Skin of body (tissue), 2 donors: ENCODE results near the gene SNCB. TPM values are rescaled to one million over a fixed set of nuclear protein-coding genes. Genes with fewer than 3 reads are reported as not detected.

Experiments used
- DNase-seq: peaks from one replicate; lab custom pipeline; 2025; lab: John Stamatoyannopoulos, UW
- total RNA-seq: library from RNA; depleted of rRNA; stranded (reverse); fragments of >200 nt; gene quantifications from one replicate; pipeline ENCODE4 v1.2.3, GENCODE V29; 2014

The SNCB gene
- total RNA-seq, 1 donor from 2014 or later = 0.39 TPM

DNA sequence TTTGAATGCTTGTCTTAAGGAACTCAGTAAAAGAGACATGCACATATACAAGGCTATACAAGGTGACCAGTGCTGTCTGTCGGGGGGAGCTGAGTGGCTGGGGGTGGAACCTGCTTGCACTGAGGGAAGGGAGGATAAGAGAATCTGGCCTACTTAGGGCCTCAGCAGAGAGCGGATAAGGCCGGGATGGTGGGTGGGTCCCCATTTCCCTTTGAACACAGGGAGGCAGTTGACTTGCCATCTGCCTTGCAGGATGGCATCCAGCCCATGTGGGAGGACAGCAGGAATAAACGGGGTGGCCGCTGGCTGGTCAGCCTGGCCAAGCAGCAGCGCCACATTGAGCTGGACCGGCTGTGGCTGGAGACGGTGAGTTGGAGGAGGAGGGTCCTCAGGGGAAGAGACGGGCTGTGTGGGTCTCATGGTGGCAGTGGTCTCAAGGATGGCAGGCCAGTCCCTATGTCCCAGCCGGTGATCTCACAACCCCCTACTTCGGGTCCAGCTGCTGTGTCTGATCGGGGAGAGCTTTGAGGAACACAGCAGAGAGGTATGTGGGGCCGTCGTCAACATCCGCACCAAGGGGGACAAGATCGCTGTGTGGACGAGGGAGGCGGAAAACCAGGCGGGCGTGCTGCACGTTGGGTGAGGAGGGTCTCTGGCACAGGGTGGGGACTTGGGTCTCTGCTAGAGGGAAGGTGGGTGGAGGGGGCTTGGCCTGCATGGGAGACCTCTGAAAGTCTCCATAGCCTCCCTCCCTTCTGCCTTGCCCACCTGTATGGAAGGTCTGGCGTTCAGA lies 14.7 kb upstream of the SNCB start:
- DNase-seq = no peak

DNA sequence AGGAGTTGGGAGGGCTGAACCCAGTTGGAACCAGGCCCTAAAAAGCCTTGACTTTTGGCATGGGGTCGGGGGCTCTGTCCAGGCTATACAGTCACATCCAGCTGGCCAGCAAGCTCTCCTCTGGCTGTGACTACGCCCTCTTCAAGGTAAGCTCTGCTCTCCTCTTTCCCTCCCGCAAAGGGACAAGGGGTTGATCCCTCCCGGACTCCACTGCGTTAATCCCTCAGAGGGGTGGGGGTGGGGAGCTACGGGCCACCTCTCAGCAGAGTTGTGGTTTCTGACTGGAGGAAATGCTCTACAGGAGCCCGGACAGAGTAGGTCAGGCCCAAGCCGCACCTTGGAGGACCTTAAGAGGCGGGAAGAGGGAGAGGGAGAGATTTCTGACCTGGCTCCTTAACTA lies 14.0 kb upstream of the SNCB start:
- no peak for DNase-seq

DNA sequence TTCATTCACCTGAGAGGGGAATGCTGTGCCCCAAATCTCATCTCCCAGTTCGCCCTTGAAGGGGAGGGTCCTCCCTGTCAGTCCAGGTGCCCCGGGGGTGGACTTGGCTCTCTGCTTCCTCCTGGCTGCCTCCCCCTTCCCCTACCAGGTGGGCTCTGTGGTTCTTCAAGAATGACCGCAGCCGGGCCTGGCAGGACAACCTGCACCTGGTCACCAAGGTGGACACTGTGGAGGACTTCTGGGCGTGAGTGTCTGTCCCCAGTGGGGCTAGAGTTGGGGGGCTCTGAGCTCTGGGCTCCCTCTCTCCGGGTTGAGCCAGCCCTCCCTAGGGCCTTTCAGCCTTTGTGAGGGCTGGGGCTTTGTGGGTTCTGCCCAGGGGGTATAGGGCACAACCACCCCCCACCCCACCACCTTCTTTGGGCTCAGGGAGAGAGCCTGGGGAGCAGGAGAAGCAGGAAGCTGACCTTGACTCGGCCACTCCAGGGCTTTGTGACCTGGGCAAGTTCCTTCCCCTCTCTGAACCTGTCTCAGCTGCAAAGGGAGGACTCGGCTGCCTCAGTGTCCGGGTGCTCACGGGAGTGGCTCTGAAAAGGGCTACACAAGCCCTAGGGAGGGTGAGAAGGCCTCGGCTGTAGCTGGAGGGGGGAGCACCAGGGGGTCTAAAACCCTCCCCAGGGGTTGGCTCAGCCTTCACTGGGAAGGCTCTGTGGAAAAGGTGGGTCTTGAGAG lies 13.3 kb upstream of the SNCB start:
- no peak for DNase-seq

DNA sequence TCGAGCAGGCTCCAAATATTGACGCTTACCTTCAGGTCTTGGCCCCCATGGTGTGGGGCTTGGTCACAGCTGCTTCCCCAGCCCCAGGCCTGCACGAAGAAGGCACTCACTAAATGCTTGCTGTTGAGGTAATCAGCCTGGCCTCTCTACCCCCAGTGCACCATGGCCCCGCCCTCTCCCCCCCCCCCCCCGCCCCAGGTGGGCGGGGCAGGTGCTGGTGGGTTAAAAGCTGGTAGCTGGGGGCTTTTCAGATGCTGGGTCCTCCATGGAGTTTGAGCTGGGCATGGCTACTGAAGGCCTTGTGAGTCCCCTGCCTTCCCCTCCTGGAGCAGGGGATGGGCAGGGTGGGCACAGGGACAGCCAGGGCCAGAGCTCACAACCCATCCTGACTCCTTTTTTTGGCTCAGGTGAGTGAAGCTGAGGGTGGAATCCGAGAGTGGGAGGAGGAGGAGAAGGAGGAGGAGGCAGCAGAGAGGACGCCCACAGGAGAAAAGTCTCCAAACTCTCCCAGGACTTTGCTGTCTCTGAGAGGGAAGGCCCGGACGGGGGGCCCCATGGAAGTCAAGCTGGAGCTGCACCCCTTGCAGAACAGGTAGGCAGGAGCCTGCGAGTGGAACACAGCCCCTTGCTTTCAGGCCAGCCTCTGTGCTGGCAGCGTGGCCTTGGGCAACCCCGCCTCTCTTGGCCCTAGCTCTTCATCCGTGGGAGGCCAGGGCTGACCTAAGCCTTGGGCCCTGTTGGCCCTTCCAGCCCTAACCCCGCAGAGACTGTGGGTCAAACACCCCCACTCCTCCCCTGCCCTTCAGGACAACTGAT lies 12.5 kb upstream of the SNCB start:
- DNase-seq = no peak

DNA sequence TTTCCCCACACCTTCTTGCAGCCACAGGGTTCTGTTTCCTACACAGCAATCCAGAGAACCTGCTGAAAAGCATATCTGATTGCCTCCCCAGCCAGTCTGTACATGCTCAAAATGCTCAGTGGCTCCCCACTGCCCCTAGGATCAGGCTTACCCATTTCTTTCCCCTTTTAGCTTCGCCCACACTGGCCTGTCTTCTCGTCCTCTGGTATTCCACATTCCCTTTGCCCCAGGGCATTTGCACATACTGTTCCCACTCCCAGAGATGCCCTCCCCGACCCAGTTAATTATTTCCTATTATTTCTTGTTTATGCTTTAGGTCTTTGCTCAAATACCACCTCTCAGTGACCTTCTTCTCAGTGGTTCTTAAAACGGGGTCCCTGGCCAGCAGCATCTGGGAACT lies 10.3 kb upstream of the SNCB start:
- DNase-seq = no peak

DNA sequence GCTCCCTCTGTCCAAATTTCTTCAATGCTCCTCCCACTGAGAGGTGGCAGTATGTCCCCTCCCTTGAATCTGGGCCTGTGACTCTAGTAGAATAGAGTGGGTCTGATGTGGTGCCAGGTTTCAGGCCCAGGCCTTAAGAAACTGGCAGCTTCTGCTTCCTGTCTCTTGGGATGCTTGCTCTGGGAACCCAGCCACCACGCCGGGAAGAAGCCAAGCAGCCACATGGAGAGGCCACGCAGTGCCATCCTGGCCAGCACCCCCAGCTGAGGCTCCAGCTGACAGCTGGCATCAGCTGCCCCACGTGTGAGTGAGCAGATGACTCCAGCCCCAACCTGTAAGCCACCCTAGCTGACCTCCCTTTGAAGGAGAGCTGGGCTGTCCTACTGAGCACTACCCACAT lies 9.6 kb upstream of the SNCB start:
- no peak for DNase-seq

DNA sequence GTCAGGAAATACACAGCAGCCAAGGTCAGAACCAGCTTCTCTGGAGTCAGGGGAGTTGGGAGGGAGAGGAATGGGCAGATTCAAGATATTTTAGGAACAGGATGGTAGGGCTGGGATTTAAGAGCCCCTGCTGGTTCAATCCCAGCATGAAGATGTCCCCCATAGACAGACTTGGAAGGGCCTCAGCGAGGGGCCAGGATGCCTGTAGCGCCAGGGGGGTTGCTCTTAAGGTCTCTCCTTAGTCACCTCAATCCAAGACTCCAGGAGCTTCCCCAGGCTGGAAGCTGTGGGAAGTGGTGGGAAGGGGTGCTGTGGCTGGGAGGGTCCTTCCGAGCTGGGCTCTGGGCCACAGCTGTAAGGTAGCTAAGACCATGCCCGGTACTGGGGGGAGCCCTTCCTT lies 8.9 kb upstream of the SNCB start:
- no peak for DNase-seq

DNA sequence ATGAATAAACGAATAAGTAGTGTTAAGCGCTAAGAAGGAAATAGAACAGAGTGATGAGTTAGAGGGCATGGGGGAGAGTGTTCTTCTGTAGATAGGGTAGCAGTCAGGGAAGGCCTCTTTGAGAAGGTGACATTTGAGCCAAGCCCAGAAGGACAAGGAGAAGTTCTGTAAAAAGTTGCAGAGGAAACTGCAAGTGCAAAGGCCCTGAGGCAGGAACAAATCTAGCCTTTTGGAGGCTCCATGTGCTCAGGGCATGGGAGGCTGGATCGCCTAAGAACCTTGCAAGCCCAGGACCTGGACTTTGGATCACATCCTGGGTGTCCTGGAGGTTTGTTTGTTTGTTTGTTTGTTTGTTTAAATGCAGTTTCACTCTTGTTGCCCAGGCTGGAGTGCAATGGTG lies 8.1 kb upstream of the SNCB start:
- no peak for DNase-seq

DNA sequence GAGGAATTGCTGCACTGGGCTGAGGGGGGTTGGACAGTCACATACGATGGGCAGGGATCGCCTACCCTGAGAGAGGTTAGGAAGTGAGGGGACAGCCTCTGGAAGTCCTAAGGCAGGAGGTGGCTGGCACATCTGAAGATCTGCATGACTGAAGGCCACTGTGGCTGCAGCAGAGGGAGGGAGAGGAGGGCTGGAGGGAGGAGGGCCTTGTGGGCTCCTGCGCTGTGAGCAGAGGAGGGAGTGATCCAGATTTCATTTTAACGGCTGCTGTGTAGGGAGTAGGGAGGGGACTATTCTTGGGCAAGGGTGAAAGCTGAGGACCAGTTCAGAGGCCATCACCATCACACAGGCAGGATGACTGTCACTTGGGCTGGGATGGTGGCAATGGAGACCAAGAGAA lies 7.2 kb upstream of the SNCB start:
- no peak for DNase-seq

DNA sequence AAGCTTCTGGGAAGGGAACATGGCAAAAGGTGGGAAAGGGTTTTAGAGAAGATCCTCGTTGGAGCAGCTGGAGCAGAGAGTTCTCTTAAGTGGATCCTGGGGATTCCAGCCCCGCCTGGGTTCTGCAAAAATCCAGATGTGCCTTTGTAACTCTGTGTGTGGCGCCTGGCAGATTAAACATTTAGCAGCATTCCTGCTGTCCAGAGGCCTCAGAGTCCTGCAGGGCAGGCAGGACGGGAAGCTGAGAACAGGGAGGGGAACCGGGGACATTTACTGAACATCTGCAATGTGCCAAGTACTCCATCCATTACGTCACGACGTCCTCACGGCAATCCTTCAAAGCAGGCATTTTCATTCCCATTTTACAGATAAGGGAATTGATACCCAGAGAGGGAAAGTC lies 6.1 kb upstream of the SNCB start:
- no peak for DNase-seq

DNA sequence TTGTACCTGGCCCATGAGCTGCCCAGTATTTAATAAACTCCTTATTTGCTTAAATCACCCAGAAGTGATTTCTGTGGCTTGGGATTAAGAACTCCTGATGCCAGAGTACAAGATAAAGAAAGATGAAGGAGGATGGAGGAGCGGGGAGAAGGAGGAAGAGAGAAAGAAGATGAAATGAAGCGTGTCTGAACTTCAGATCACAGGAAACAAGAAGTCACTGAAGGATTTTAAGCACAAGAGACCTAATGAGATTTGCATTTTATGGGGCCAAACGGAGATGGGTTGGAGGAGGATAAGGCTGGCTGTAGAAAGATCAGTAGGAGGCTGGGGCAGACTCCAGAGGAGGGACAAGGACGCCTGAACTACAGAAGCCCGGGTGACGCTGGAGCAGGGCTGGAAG lies 3.3 kb upstream of the SNCB start:
- DNase-seq = no peak

DNA sequence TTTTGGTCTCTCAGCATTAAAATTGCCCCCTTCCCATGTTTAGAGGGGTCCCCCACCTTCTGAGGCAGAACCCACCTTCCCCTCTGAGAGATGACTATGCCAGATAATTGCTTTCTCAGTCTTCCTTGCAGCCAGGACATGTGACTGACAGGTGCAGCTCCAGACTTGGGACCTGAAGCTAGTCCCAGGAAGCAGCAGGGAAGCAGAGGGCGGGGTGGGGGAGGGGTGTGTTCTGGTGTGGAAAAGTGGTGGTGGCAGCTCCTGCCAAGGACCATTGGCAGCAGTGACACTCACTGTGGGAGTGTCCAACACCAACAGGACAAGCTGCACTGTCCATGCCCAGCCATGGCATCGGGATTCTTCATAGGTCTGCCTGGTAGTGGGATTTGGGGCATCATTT lies 2.4 kb upstream of the SNCB start:
- DNase-seq = no peak

DNA sequence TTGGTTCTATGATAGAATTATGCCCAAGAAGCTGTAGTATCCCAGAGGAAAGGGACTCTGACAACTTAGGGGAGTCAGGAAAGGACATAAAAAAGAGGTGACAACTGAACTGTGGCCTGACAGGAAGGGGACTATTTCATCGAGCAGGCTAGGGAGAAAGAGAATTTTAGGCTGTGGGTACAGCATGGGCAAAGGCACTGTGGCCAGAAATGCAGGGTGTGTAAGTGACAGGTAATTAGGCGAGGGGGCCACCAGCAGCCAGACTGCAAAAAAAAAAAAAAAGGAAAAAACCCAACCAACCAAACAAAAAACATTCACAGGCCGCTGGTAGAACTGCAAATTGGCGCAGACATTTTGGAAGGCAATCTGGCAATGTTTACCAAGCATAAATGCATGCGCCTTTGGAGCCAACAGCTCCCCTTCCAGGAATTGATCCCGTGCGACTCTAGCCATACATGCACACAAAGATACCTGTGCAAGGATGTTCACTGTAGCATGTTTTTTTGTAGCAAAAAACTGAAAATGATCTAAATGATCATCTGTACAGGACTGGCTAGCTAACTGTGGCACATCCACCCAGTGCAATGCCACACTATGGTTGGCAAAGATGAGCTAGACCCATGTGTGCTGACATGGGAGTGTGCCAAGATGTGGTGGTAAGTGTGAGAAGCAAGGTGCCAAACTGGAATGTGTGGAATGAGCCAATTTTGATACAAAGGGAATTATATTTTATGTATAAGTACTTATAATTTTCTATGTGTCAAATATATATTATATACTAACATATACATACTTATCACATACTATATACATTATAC lies 1.3 kb upstream of the SNCB start:
- no peak for DNase-seq

DNA sequence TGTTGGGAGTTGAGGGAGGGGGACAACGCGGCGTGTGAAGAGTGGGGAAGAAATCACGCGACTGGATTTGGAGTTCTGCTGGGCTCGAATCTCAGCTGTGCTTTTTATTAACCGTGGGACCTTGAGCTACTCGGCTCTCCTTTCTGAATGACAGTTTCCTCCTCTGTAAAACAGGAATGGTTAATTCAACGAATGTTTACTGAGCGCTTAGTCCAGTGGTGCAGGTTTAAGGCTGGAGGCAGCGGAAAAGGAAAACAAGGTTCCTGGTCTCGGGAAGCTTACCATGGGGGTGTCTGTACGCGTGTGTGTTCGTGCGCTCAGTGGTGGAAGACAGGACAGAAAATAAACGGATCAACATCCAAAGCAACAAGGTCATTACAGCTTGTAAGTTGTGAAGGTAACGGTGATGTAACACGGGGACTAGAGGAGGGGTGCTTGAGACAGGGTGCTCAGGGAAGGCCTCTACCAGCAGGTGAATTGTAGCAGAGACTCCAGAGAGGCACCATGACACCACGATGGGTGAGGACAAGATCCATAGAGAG lies 418 bp upstream of the SNCB start:
- no peak for DNase-seq

DNA sequence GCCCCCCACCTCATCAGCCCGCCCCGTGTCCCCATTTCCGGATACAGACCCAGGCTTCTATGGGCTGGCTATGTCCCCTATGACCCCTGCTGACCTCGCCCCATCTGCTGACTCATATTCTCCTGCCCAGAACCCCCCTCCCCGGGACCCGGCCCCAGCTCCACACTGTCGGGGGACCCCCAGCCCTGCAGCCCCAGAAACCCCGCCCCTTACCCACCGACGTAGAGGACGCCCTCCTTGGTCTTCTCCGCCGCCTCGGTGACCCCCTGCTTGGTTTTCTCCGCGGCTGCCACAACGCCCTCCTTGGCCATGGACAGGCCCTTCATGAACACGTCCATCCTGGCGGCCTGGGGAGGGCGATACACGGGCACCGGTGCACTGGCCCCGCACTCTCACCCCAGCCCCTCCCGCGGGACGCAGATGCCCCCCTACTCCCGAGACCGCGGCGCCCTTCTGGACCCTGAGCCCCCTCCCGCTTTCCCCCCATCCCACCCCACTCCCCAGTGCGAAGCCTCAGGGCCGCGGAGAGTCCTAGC lies 949 bp downstream of the SNCB start:
- DNase-seq = no peak

DNA sequence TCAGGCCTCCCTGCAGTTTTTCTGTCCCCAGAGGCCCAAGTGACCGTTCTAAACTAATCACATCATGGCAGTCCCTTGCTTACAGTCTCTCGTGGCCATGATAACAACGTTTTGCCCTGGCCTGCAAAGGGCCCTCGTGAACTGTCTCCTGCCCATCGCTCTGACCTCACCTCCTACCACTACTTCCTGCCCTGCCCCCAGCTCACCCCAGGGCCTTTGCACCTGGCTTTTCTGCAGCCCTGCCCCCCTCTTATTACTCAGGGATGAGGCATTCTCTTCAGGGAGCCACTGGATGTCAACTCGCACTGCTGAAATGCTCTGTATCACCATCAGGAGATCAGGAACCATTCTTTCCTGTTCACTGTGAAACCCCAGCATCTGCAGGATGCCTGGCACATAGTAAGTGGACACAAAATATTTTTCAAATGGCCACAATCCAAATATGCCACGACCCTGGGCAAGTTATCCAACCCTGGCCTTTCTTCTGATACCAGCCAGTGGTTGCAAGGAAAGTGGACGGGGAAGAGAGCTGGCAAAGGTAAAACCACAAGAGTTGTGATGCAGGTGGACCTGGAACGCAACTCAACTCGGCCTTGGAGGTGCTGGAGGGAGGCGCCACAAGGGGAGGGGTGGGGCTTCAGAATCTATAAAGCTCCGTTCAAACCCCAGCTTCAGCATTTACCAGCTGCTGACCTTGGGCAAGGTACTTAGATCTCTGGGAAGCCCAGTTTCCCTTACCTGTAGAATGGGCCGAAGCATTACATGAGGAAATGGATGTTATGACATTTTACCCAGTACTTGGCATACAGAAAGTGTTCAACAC lies 1.7 kb downstream of the SNCB start:
- no peak for DNase-seq

DNA sequence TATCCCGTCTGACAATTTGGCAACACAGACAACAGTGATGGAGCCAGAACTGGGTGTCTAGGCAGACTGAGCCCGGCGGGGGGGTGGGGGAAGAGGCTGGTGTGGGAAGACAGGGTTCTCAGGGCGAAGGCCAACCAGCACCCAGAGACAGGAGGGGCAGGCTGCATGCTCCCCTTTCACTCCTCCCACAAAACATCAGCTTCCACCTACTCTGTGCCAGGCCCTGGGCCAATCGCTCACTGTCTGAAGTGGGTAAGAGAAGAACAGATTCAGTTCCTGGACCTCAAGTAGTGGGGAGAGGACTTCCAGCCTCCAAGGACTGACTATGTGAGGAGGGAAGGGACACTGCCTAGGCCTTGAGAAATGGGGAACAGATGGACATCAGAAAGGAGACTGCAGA lies 2.8 kb downstream of the SNCB start:
- no peak for DNase-seq

DNA sequence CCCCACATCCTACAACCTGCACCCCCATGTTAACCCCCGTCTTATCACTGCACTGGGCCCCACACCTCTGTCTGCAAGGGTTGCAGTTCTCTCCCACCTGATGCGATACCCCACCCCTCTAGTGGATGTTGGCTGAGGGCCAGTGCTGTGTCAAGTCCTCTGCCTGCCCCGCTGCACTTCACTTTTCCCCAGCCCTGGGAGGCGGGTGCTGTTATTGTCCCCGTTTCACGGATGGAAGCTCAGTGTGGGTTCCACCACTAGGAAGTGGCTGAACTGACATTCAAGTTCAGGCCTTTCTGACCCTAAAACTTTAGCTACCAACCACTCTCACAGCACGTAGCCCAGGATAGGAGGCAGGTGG lies 3.5 kb downstream of the SNCB start:
- DNase-seq = no peak

DNA sequence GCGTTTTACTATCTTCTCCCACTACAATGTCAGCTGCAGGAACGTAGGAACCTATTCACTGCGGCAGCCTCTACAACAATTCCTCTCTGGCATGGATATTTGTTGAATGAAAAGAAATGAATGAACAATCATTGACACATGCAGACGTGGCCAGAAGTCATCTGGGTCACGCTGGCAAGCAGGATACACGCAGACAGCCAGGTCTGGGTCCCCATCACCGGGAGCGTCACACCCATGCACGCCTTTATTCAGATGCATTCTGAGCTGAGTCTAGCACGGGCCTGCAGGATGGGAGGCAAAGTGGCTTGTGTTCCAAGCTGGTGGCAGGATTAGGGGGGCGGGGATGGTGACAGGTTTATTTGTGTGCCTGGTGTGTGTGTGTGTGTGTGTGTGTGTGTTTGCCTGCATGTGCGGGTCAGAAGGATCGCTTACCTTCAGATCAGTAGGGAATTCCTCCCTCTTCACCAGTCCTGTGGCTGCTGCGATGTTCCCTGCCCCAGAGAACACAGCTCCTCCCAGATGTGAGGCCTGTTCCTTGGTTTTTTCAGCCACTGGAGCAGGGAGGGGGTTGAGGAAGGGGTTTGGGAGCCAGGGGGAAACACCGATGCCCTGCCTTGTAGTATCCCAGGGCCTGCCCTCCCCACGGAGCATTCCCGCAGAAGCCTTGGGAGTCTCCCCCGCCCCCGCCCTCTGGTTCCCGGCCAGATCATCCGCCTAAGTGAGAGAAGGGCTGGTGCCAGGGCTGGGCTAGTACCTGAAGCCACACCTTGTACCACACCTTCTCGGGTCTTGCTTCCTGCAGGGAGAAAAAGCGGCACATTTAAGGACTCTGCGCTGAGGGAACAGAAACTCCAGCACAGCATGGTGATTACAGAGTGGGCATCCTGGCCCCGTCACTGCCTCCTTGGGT lies 4.1 kb downstream of the SNCB start:
- no peak for DNase-seq
